Lower lobe of right lung (tissue), 2 donors: ENCODE results near the gene GDF15. TPM values are rescaled to one million over a fixed set of nuclear protein-coding genes. Genes with fewer than 3 reads are reported as not detected.

ENCODE experiments used
- ATAC-seq, 2 donors: fragments of 200-7000 bp; cut with Tn5 transposase; one replicate each; pipeline ENCODE4 v1.9.1; 2020 to 2022; ENCODE audit warnings: mild to moderate bottlenecking in 2 of 2, moderate library complexity in 2 of 2
- DNase-seq: peaks from one replicate; pipeline ENCODE4 v3.0.0-alpha.2; 2020
- H3K27ac ChIP-seq: fragments of 200-600 bp; one replicate; pipeline ENCODE4 v1.8.0; 2022
- H3K27me3 ChIP-seq: fragments of 200-600 bp; one replicate; pipeline ENCODE4 v1.8.0; 2022; ENCODE audit warnings: low read depth
- H3K36me3 ChIP-seq: fragments of 200-600 bp; one replicate; pipeline ENCODE4 v1.8.0; 2022; ENCODE audit warnings: mild to moderate bottlenecking
- H3K4me1 ChIP-seq: fragments of 200-600 bp; one replicate; pipeline ENCODE4 v1.8.0; 2022
- H3K4me3 ChIP-seq: fragments of 200-600 bp; one replicate; pipeline ENCODE4 v1.8.0; 2022; ENCODE audit warnings: mild to moderate bottlenecking
- H3K9me3 ChIP-seq: fragments of 200-600 bp; one replicate; pipeline ENCODE4 v1.8.0; 2022
- intact Hi-C: fragments of 100-400 bp; cut with DNase I; formaldehyde crosslinking; loops from one replicate; pipeline ENCODE4 v1.11.0; 2022
- total RNA-seq: library from RNA; stranded (reverse); fragmentation: NEBNext Ultra II Directional; extraction: Animal tissue kit (Norgen Biotek cat#: 25700); gene quantifications from one replicate; pipeline ENCODE4 v1.2.1, GENCODE V29; 2021
- TF ChIP-seq, protein P1 (sequence below): fragments of 200-600 bp; IDR thresholded peaks from one replicate; pipeline ENCODE4 v1.8.0; 2022; ENCODE audit warnings: antibody characterized with exemption, mild to moderate bottlenecking
- donor health status: DM: no; HTN: yes; CAD: no; lungs with severe emphysema.

GDF15 gene
- total RNA-seq, 1 donor from 2014 or later = 21.2 TPM

DNA sequence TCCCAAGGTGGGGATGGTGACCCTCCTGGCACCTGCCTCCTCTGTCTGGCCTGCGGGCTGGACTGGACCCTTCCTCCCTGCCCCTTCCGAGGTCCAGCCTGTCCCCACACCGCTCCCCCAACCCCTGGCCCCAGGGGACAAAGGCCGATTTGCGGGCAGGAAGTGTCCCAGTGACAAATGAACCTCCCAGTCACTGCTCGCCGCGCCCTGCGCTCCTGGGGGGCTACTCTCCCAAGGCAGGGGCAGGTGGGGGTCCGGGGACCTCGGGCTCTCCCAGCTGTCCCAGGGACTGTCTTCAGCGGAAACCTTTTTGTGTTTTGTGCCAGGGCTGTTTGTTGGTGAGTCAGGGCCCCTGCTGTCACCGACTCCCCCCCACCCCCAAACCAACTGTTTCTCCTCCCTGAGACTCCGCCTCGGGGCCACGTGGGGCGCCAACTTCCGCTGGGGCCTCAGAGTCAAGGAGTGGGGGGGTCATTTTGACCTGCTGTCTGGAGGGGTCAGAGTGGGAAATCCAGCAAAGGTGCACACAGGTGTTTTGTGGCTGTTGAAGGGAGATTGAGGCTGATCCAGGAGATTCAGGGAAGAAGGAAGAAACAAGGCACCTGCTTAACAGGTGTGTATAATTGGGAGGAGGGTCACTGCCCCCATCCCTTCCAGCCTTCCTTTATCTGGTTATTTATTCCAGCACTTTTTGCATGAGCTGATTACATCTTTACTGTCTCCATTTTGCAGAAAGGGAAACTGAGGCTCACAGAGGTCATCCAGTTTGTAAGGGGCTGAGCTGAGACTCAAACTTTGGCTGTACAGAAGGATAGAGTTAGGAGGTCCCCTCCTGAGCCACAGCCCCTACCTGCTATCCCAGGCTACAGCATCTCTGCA, 44.7 kb upstream of the GDF15 start:
- DNase-seq (peak; percentile 73), ATAC-seq (peak; percentile 83)
- Histone ChIP-seq H3K9me3 (no peaks in the 10 kb centered on the region), H3K4me1 (peaks cover 15% of the 10 kb centered on the region), H3K27ac (peak overlapping the region; percentile 79), H3K4me3 (peak overlapping the region; percentile 96), H3K27me3 (no peaks in the 10 kb centered on the region), H3K36me3 (peaks cover 19% of the 10 kb centered on the region)
- TF ChIP-seq, protein P1, sequence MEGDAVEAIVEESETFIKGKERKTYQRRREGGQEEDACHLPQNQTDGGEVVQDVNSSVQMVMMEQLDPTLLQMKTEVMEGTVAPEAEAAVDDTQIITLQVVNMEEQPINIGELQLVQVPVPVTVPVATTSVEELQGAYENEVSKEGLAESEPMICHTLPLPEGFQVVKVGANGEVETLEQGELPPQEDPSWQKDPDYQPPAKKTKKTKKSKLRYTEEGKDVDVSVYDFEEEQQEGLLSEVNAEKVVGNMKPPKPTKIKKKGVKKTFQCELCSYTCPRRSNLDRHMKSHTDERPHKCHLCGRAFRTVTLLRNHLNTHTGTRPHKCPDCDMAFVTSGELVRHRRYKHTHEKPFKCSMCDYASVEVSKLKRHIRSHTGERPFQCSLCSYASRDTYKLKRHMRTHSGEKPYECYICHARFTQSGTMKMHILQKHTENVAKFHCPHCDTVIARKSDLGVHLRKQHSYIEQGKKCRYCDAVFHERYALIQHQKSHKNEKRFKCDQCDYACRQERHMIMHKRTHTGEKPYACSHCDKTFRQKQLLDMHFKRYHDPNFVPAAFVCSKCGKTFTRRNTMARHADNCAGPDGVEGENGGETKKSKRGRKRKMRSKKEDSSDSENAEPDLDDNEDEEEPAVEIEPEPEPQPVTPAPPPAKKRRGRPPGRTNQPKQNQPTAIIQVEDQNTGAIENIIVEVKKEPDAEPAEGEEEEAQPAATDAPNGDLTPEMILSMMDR = no peak
- intact Hi-C loops = loop anchor here (10.0 kb wide), 1 partner anchor 54 kb away; the partner anchor contains the start of gene LRRC25

DNA sequence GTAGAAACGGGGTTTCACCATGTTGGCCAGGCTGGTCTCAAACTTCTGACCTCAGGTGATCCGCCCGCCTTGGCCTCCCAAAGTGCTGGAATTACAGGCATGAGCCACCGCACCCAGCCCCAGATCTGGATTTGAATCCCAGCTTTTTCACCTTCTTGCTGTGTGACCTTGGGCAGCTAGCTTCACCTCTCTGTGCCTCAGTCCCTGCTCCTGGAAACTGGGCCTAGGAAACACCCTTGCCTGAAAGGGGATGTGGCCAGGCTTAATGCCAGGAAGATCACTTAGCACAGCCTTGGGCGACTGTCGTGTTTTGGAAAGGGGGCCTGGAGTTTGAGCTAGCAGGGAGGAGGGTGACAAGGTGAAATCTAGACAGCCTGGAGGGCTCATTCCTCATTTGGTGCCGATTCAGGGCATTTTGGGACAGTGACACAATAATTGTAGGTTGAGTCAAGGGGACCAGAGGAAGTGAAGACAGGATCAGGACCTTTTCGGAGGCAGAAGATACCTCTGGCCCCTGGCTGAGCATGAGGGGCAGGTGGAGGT, 43.8 kb upstream of the GDF15 start:
- no peak for DNase-seq
- ATAC-seq = no peak
- no peak overlapping the region for H3K27ac ChIP-seq

DNA sequence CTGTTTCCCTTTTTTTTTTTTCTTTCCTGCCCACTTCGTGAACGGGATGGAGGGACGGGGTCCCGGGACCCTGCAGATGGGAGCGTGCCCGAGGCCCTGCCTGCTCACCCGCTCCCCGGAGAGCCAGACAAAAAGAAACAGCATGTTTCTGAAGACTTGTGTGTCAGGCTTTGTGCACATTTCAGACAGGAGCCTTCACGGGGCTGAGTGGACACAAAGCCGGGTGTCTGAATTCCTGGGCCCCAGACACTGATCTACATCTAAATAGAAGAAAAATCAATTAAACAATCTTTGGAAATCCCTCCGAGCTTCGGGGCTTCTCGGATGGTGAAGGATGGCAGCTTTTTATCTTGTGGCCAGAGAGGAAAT, 41.4 kb upstream of the GDF15 start:
- intact Hi-C loops = loop anchor here (10.0 kb wide), 1 partner anchor 50 kb away; the partner anchor contains the start of gene LRRC25
- Histone ChIP-seq H3K9me3 (no peaks in the 10 kb centered on the region), H3K4me3 (no peak overlapping the region), H3K27me3 (no peaks in the 10 kb centered on the region), H3K36me3 (peaks cover 19% of the 10 kb centered on the region), H3K27ac (no peak overlapping the region), H3K4me1 (peaks cover 16% of the 10 kb centered on the region)
- TF ChIP-seq, protein P1 = no peak
- DNase-seq = no peak
- ATAC-seq = no peak

More for the DNA sequence above, 43.8 kb upstream of the GDF15 start:
- Histone ChIP-seq H3K27me3 (no peaks in the 10 kb centered on the region), H3K36me3 (peaks cover 19% of the 10 kb centered on the region), H3K9me3 (no peaks in the 10 kb centered on the region), H3K4me1 (peaks cover 15% of the 10 kb centered on the region), H3K4me3 (no peak overlapping the region)
- TF ChIP-seq, protein P1 = no peak
- intact Hi-C loops = loop anchor here (10.0 kb wide), 1 partner anchor 53 kb away; the partner anchor contains the start of gene LRRC25

DNA sequence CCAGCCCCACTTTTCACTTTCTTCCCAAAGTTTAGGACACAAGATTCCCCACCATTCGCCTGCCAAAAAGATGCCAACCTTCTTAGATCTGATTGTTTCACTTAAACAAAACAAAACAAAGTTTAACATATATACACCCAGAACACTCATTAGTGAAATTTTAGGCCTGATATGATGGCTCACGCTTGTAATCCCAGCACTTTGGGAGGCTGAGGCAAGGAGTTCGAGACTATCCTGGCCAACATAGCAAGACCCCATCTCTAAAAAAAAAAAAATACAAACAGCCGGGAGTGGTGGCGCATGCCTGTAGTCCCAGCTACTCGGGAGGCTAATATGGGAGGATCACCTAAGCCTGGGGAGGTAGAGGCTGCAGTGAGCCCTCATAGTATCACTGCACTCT, 40.7 kb upstream of the GDF15 start:
- no peak for ATAC-seq
- H3K4me3 ChIP-seq = no peak overlapping the region
- no peak overlapping the region for H3K27ac ChIP-seq
- no peaks in the 10 kb centered on the region for H3K9me3 ChIP-seq
- peaks cover 19% of the 10 kb centered on the region for H3K36me3 ChIP-seq
- DNase-seq = no peak
- H3K4me1 ChIP-seq = peaks cover 14% of the 10 kb centered on the region
- TF ChIP-seq, protein P1 = no peak
- no peaks in the 10 kb centered on the region for H3K27me3 ChIP-seq
- intact Hi-C loops = loop anchor here (10.0 kb wide), 1 partner anchor 50 kb away; the partner anchor contains the start of gene LRRC25

DNA sequence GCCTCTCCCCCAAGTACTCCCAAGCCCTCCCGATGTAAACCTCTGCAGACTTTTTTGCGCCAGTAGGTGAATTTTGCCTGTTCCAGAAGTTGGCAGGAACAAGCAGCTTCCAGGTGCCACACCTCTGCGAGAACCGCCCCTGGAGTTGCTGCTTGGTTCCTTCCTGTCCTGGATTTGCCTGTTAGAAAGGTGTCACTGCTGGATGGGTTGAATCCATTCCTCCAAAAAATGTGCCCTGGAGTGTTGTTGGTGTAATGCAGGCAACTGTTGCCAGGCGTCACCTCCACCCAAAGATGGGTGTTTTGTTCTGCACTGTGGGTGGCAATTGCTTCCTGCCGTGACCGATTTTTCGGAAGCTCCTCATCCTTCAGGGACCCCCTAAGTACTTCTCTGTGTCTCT, 39.9 kb upstream of the GDF15 start:
- intact Hi-C loops = loop anchor here (10.0 kb wide), 1 partner anchor 49 kb away; the partner anchor contains the start of gene LRRC25
- TF ChIP-seq, protein P1 = no peak
- no peak overlapping the region for H3K4me3 ChIP-seq
- no peaks in the 10 kb centered on the region for H3K9me3 ChIP-seq
- DNase-seq (no peak), ATAC-seq (no peak)
- H3K4me1 ChIP-seq = peaks cover 12% of the 10 kb centered on the region
- H3K36me3 ChIP-seq = peaks cover 19% of the 10 kb centered on the region
- no peaks in the 10 kb centered on the region for H3K27me3 ChIP-seq
- H3K27ac ChIP-seq = no peak overlapping the region
